GM21717 (cell line): Measurements from ENCODE around the gene HOXB8.

Source experiments
- ATAC-seq: cut with Tn5 transposase; IDR thresholded peaks from one replicate; pipeline ENCODE4 v1.9.1; 2021; ENCODE audit warnings: mild to moderate bottlenecking, moderate library complexity; ENCODE audit not compliant: unreplicated experiment

The HOXB8 gene

GRCh38 chr17:48586355-48587258 is 28.5 kb downstream of the HOXB8 start:
- no peak for ATAC-seq

- no peak for ATAC-seq
Measured at GRCh38 chr17:48584223-48584741, 30.8 kb downstream of the HOXB8 start.

GRCh38 chr17:48583708-48584222 is 31.3 kb downstream of the HOXB8 start:
- ATAC-seq, result no peak

- ATAC-seq, result no peak
Measured at GRCh38 chr17:48582750-48583069, 32.4 kb downstream of the HOXB8 start.

GRCh38 chr17:48579760-48580554 is 35.1 kb downstream of the HOXB8 start:
- no peak for ATAC-seq

GRCh38 chr17:48579471-48579759 is 35.7 kb downstream of the HOXB8 start:
- ATAC-seq, result no peak

GRCh38 chr17:48578616-48579470 is 36.2 kb downstream of the HOXB8 start:
- no peak for ATAC-seq

- ATAC-seq, result no peak
Measured at GRCh38 chr17:48577946-48578615, 37.0 kb downstream of the HOXB8 start, which contains the start of gene HOXB4. HOXB4 (minus strand) TSS chr17:48578350; CDS start chr17:48578319, 31 bp downstream.

- ATAC-seq, result no peak
Measured at GRCh38 chr17:48577330-48577945, 37.7 kb downstream of the HOXB8 start.

GRCh38 chr17:48576479-48577309 is 38.4 kb downstream of the HOXB8 start:
- no peak for ATAC-seq

GRCh38 chr17:48575673-48576478 is 39.2 kb downstream of the HOXB8 start:
- no peak for ATAC-seq

GRCh38 chr17:48575066-48575582 is 40.0 kb downstream of the HOXB8 start:
- ATAC-seq, result no peak

- ATAC-seq, result no peak
Measured at GRCh38 chr17:48574505-48575065, 40.5 kb downstream of the HOXB8 start.

GRCh38 chr17:48571826-48572417 is 43.2 kb downstream of the HOXB8 start:
- no peak for ATAC-seq

GRCh38 chr17:48571024-48571818 is 43.9 kb downstream of the HOXB8 start:
- ATAC-seq, result no peak

- no peak for ATAC-seq
Measured at GRCh38 chr17:48570325-48571023, 44.6 kb downstream of the HOXB8 start.
